ENCODE results near the gene KRTAP5-4. TPM values are rescaled to one million over a fixed set of nuclear protein-coding genes. Genes with fewer than 3 reads are reported as not detected.
"Not testable (repeated sequence)": the region's sequence is repeated elsewhere in the genome, so short reads cannot be mapped to it uniquely, and the experiment has no call there.

KRTAP5-4 gene
- not detected in 2 replicates for total RNA-seq (2014; rRNA removed; shearing (Covaris generic))
- polyA plus RNA-seq (2015; cell fraction: cytosol; rRNA removed) = not detected in 2 replicates
- polyA plus RNA-seq (2015; cell fraction: nucleus; rRNA removed) = not detected in 2 replicates

GRCh38 chr11:1622086-1622485, at the start of gene KRTAP5-4:
TSS of gene KRTAP5-4 (minus strand) at chr11:1622138. CDS start at chr11:1622093, 45 bp downstream.
- in situ Hi-C loops (cut with HindIII; ENCODE audit: low pct_unique_long_range_greater_than_20kb, low sequenced_read_pairs) = no loop called here

GRCh38 chr11:1671658-1672057, 49.7 kb upstream of the KRTAP5-4 start:
- in situ Hi-C loops (cut with HindIII; ENCODE audit: low pct_unique_long_range_greater_than_20kb, low sequenced_read_pairs) = no loop called here
- no peak for DNase-seq (ENCODE audit: low read depth, low spot score)

More at GRCh38 chr11:1622086-1622485, at the start of gene KRTAP5-4:
- no peak for DNase-seq (ENCODE audit: low read depth, low spot score)

- in situ Hi-C loops (cut with HindIII; ENCODE audit: low pct_unique_long_range_greater_than_20kb, low sequenced_read_pairs) = no loop called here
- no peak for DNase-seq (ENCODE audit: low read depth, low spot score)
Observed at GRCh38 chr11:1670905-1671371, 49.0 kb upstream of the KRTAP5-4 start.

- DNase-seq (ENCODE audit: low read depth, low spot score); in situ Hi-C loops (cut with HindIII; ENCODE audit: low pct_unique_long_range_greater_than_20kb, low sequenced_read_pairs): not testable (repeated sequence)
Observed at GRCh38 chr11:1670457-1670856, 48.5 kb upstream of the KRTAP5-4 start.

- DNase-seq (ENCODE audit: low read depth, low spot score) = peak; percentile 26
- in situ Hi-C loops (cut with HindIII; ENCODE audit: low pct_unique_long_range_greater_than_20kb, low sequenced_read_pairs) = no loop called here
Observed at GRCh38 chr11:1669546-1670218, 47.7 kb upstream of the KRTAP5-4 start.

- DNase-seq (ENCODE audit: low read depth, low spot score) = no peak
- in situ Hi-C loops (cut with HindIII; ENCODE audit: low pct_unique_long_range_greater_than_20kb, low sequenced_read_pairs) = no loop called here
Observed at GRCh38 chr11:1668911-1669473, 47.1 kb upstream of the KRTAP5-4 start.

GRCh38 chr11:1667906-1668305, 46.0 kb upstream of the KRTAP5-4 start:
- in situ Hi-C loops (cut with HindIII; ENCODE audit: low pct_unique_long_range_greater_than_20kb, low sequenced_read_pairs) = no loop called here
- no peak for DNase-seq (ENCODE audit: low read depth, low spot score)

- in situ Hi-C loops (cut with HindIII; ENCODE audit: low pct_unique_long_range_greater_than_20kb, low sequenced_read_pairs) = no loop called here
Observed at GRCh38 chr11:1667121-1667850, 45.3 kb upstream of the KRTAP5-4 start.

GRCh38 chr11:1665313-1665712, 43.4 kb upstream of the KRTAP5-4 start:
- no peak for DNase-seq (ENCODE audit: low read depth, low spot score)
- in situ Hi-C loops (cut with HindIII; ENCODE audit: low pct_unique_long_range_greater_than_20kb, low sequenced_read_pairs) = no loop called here

More at GRCh38 chr11:1667121-1667850, 45.3 kb upstream of the KRTAP5-4 start:
- DNase-seq (ENCODE audit: low read depth, low spot score) = no peak

- in situ Hi-C loops (cut with HindIII; ENCODE audit: low pct_unique_long_range_greater_than_20kb, low sequenced_read_pairs); DNase-seq (ENCODE audit: low read depth, low spot score): not testable (repeated sequence)
Observed at GRCh38 chr11:1662699-1663283, 40.9 kb upstream of the KRTAP5-4 start.

- DNase-seq (ENCODE audit: low read depth, low spot score); in situ Hi-C loops (cut with HindIII; ENCODE audit: low pct_unique_long_range_greater_than_20kb, low sequenced_read_pairs): not testable (repeated sequence)
Observed at GRCh38 chr11:1661454-1662269, 39.7 kb upstream of the KRTAP5-4 start.

GRCh38 chr11:1660111-1660867, 38.4 kb upstream of the KRTAP5-4 start:
- in situ Hi-C loops (cut with HindIII; ENCODE audit: low pct_unique_long_range_greater_than_20kb, low sequenced_read_pairs) = no loop called here

GRCh38 chr11:1659506-1659905, 37.6 kb upstream of the KRTAP5-4 start:
- DNase-seq (ENCODE audit: low read depth, low spot score) = no peak
- in situ Hi-C loops (cut with HindIII; ENCODE audit: low pct_unique_long_range_greater_than_20kb, low sequenced_read_pairs) = no loop called here

More at GRCh38 chr11:1660111-1660867, 38.4 kb upstream of the KRTAP5-4 start:
- DNase-seq (ENCODE audit: low read depth, low spot score) = no peak

GRCh38 chr11:1656670-1657069, 34.7 kb upstream of the KRTAP5-4 start:
- in situ Hi-C loops (cut with HindIII; ENCODE audit: low pct_unique_long_range_greater_than_20kb, low sequenced_read_pairs) = no loop called here

GRCh38 chr11:1656061-1656441, 34.1 kb upstream of the KRTAP5-4 start:
- in situ Hi-C loops (cut with HindIII; ENCODE audit: low pct_unique_long_range_greater_than_20kb, low sequenced_read_pairs) = no loop called here
- no peak for DNase-seq (ENCODE audit: low read depth, low spot score)

More at GRCh38 chr11:1656670-1657069, 34.7 kb upstream of the KRTAP5-4 start:
- no peak for DNase-seq (ENCODE audit: low read depth, low spot score)

All from SK-MEL-5 (cell line).